PC-9 (cell line): ENCODE measurements around the gene SLC22A12. TPM values are rescaled to one million over a fixed set of nuclear protein-coding genes. Genes with fewer than 3 reads are reported as not detected.

Experiments
- BruUV-seq: library from RNA; stranded (reverse); fragments of 400-500 nt; replicated peaks from 2 replicates; lab custom pipeline; 2021; lab: Mats Ljungman, UMichigan
- CTCF ChIA-PET: fragments of 300-600 bp; sonication (Branson Sonifier 250); formaldehyde crosslinking; loops from one replicate; lab custom pipeline; 2022; ENCODE audit warnings: antibody characterized with exemption; lab: Charles Lee
- POLR2A ChIA-PET: fragments of 300-600 bp; sonication (Branson Sonifier 250); formaldehyde crosslinking; loops from one replicate; lab custom pipeline; 2022; ENCODE audit warnings: antibody characterized with exemption; ENCODE audit not compliant: unreplicated experiment; lab: Charles Lee
- DNase-seq, 2 experiments: peaks; one replicate each; pipeline versions ENCODE4 v3.0.0 to v3.0.0-alpha.2; 2015 to 2022; ENCODE audit warnings: mixed read lengths in 1 of 2
- H2AFZ ChIP-seq: fragments of 200-600 bp; sonication (generic); 2 replicates; pipeline ENCODE4 v1.8.1; 2017; ENCODE audit warnings: antibody characterized with exemption
- H3F3A ChIP-seq: fragments of 200-600 bp; sonication (generic); 2 replicates; pipeline ENCODE4 v1.8.1; 2017; ENCODE audit warnings: antibody characterized with exemption, mild to moderate bottlenecking, low read depth; ENCODE audit not compliant: insufficient read depth
- H3K27ac ChIP-seq: fragments of 200-600 bp; sonication (generic); 2 replicates; pipeline ENCODE4 v1.6.1; 2016; ENCODE audit warnings: mixed run types
- H3K27me3 ChIP-seq: fragments of 200-600 bp; sonication (generic); 2 replicates; pipeline ENCODE4 v1.6.1; 2016; ENCODE audit warnings: low read depth, mixed run types; ENCODE audit not compliant: insufficient read depth
- H3K36me3 ChIP-seq: fragments of 200-600 bp; sonication (generic); 2 replicates; pipeline ENCODE4 v1.6.1; 2016; ENCODE audit warnings: low read depth, mixed run types
- H3K4me1 ChIP-seq: fragments of 200-600 bp; sonication (generic); replicated peaks from 2 replicates; pipeline ENCODE4 v1.6.1; 2016; ENCODE audit warnings: mixed run types; ENCODE audit not compliant: insufficient read depth
- H3K4me2 ChIP-seq: fragments of 200-600 bp; sonication (generic); 2 replicates; pipeline ENCODE4 v1.6.1; 2017; ENCODE audit warnings: mixed run types
- H3K4me3 ChIP-seq: fragments of 200-600 bp; sonication (generic); 2 replicates; pipeline ENCODE4 v1.6.1; 2016; ENCODE audit warnings: mixed run types
- H3K79me2 ChIP-seq: fragments of 200-600 bp; sonication (generic); 2 replicates; pipeline ENCODE4 v1.6.1; 2017; ENCODE audit warnings: low read depth, mixed run types
- H3K9me2 ChIP-seq: fragments of 200-600 bp; sonication (generic); 2 replicates; pipeline ENCODE4 v1.8.1; 2017; ENCODE audit warnings: mild to moderate bottlenecking; ENCODE audit not compliant: insufficient read depth
- H3K9me3 ChIP-seq: fragments of 200-600 bp; sonication (generic); 2 replicates; pipeline ENCODE4 v1.8.1; 2016; ENCODE audit warnings: low read depth; ENCODE audit not compliant: insufficient read depth
- H4K20me1 ChIP-seq: fragments of 200-600 bp; sonication (generic); 2 replicates; pipeline ENCODE4 v1.8.1; 2017; ENCODE audit not compliant: insufficient read depth
- CTCF ChIP-seq: fragments of 200-600 bp; sonication (generic); conservative IDR thresholded peaks from 2 replicates; pipeline ENCODE4 v1.6.1; 2017; ENCODE audit warnings: mixed run types, antibody characterized with exemption, mild to moderate bottlenecking, moderate library complexity
- EZH2 ChIP-seq: fragments of 200-600 bp; sonication (generic); IDR thresholded peaks from 2 replicates; pipeline ENCODE4 v1.8.0; 2017; ENCODE audit warnings: antibody characterized with exemption, low read depth
- intact Hi-C: fragments of 100-400 bp; cut with micrococcal nuclease; formaldehyde crosslinking; loops from one replicate; pipeline ENCODE4 v1.10.0; 2022; ENCODE audit not compliant: unreplicated experiment
- total RNA-seq: library from RNA; stranded (reverse); gene quantifications from 2 replicates; pipeline ENCODE4 v1.2.3, GENCODE V29; 2021

Gene SLC22A12
- total RNA-seq, 1 experiment from 2014 or later, result not detected

GRCh38 chr11:64638829-64639228 is 47.8 kb downstream of the SLC22A12 start:
- ChIA-PET CTCF (no interaction called here), POLR2A (no interaction called here)

GRCh38 chr11:64639885-64640284 is 48.9 kb downstream of the SLC22A12 start:
- Histone ChIP-seq H3K36me3 (no peaks in the 10 kb centered on the region), H3K79me2 (no peaks in the 10 kb centered on the region), H3K9me2 (no peaks in the 10 kb centered on the region), H3K4me1 (no peaks in the 10 kb centered on the region), H3K4me2 (no peak overlapping the region), H4K20me1 (no peaks in the 10 kb centered on the region), H2AFZ (no peak overlapping the region), H3K4me3 (no peak overlapping the region), H3K27ac (no peak overlapping the region), H3K9me3 (no peaks in the 10 kb centered on the region), H3K27me3 (peaks cover 60% of the 10 kb centered on the region), H3F3A (no peaks in the 10 kb centered on the region)
- ChIA-PET CTCF (no interaction called here), POLR2A (interaction anchor here (0.6 kb wide), 1 partner anchor 106 kb away, joined by 3 read pairs; no protein-coding TSS in a partner anchor)
- DNase-seq, result no peak
- TF ChIP-seq CTCF (no peak), EZH2 (no peak)
- intact Hi-C loops, result no loop called here
- BruUV-seq, result no TSS peak

More at GRCh38 chr11:64638829-64639228, 47.8 kb downstream of the SLC22A12 start:
- TF ChIP-seq CTCF, result no peak
- no peaks in the 10 kb centered on the region for H3F3A ChIP-seq
- no peak for DNase-seq
- H3K36me3 ChIP-seq, result no peaks in the 10 kb centered on the region
- no peak overlapping the region for H3K4me2 ChIP-seq
- intact Hi-C loops, result no loop called here
- no peaks in the 10 kb centered on the region for H4K20me1 ChIP-seq
- no peak overlapping the region for H3K4me3 ChIP-seq
- H2AFZ ChIP-seq, result no peak overlapping the region
- H3K9me3 ChIP-seq, result no peaks in the 10 kb centered on the region
- H3K79me2 ChIP-seq, result no peaks in the 10 kb centered on the region
- no peaks in the 10 kb centered on the region for H3K4me1 ChIP-seq
- no peaks in the 10 kb centered on the region for H3K9me2 ChIP-seq
- H3K27ac ChIP-seq, result no peak overlapping the region
- peaks cover 60% of the 10 kb centered on the region for H3K27me3 ChIP-seq
- no TSS peak for BruUV-seq

- Histone ChIP-seq H3K27me3 (peaks cover 66% of the 10 kb centered on the region), H3K4me1 (no peaks in the 10 kb centered on the region), H3K36me3 (no peaks in the 10 kb centered on the region), H4K20me1 (no peaks in the 10 kb centered on the region), H3K79me2 (no peaks in the 10 kb centered on the region), H3K9me3 (no peaks in the 10 kb centered on the region), H3F3A (no peaks in the 10 kb centered on the region), H3K4me2 (no peak overlapping the region), H2AFZ (no peak overlapping the region), H3K4me3 (no peak overlapping the region), H3K27ac (no peak overlapping the region), H3K9me2 (no peaks in the 10 kb centered on the region)
- DNase-seq, result no peak
- CTCF ChIA-PET, result no interaction called here
- POLR2A ChIA-PET, result no interaction called here
- BruUV-seq, result no TSS peak
- TF ChIP-seq EZH2 (no peak), CTCF (no peak)
- intact Hi-C loops, result no loop called here
Measured at GRCh38 chr11:64641596-64642417, 50.8 kb downstream of the SLC22A12 start.
